ENCODE results near the gene PHACTR1.

PHACTR1 gene

GRCh38 chr6:12892151-12892550 is 175.6 kb downstream of the PHACTR1 start:
- in situ Hi-C loops (cut with HindIII; ENCODE audit: low sequenced_read_pairs): no loop called here

DNA sequence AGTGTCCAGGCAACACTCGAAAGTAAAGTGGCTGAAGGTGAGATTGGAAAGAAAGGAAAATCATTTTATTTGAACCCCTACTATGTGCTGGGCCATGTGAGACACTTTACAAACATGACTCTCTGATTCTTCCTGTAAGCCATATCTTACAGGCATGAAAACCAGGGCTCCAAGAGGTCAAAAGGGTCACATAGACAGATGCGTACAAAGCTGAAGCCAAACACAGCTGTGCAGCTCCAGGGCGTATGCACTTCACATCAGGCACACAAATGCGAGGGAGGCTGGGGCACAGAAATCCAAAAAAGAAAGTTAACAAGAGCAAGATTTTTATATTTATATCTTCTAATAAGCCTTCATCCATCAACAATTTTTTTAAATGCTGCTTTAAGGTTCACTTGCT is 176.5 kb downstream of the PHACTR1 start:
- in situ Hi-C loops (cut with HindIII; ENCODE audit: low sequenced_read_pairs): no loop called here

- in situ Hi-C loops (cut with HindIII; ENCODE audit: low sequenced_read_pairs): no loop called here
These were observed 179.2 kb downstream of the PHACTR1 start for GRCh38 chr6:12895721-12896120.

DNA sequence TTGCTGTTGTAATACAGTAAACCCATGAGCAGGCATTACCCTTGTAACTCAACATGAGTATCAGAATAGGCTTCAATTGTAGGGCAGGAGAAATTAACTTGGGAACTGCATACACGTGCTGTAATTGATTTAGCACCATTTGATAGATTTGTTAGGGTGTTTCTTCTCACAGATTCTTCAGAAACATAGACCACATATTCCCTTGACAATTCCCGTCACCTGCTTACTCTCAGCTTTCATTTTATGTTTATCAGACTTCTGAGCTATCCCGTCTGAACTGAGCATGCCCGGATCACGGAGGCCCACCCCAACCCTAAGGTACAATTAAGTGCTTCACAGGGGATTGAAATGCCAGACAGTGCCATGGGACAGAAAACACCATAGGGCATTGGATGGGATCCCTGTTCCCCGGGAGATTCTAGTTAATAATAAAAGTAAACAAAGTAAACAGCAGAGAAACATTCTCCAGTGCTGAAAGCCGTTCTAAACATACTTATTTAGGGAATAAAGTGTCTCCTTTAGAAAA is 179.7 kb downstream of the PHACTR1 start:
- in situ Hi-C loops (cut with HindIII; ENCODE audit: low sequenced_read_pairs): no loop called here

DNA sequence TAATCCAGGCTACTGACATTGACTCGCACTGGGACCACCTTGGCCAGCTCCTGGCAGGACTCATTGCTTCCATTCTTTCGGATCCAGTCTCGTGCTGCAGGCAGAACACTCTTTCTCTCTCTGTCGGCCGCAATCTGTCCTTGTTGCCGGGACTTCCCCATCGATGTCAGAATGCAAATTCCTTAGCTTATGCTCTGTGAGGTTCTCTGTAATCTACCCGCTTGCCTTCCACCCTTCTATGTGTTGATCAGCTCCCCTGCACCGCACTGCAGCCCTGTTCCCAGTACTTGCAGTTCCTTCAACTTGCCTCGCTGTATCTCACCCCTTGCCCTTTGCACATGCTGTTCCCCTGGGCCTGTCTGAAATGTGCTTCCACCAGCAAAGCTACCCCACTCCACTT is 182.0 kb downstream of the PHACTR1 start:
- in situ Hi-C loops (cut with HindIII; ENCODE audit: low sequenced_read_pairs): no loop called here

- in situ Hi-C loops (cut with HindIII; ENCODE audit: low sequenced_read_pairs): no loop called here
These were observed 182.7 kb downstream of the PHACTR1 start for GRCh38 chr6:12899046-12899833.

DNA sequence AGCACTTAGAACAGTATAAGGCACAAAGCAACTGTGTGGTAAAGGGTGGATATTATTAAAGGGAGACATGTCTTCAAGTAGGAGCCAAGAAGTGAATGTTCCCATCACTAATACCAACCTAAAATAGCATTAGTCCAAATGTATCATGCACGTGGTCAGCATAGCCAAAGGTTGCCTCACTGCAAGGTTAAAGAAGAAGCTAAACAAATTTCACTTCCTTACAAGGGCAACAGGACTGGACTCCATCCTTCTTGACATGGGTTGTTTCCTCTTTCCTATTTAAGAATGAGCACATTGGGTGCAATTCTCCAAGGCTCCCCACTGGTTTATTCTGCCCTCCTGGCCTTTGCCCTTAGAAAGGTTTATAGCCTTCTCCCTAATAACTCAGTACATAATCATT is 186.7 kb downstream of the PHACTR1 start:
- in situ Hi-C loops (cut with HindIII; ENCODE audit: low sequenced_read_pairs): no loop called here

GRCh38 chr6:12909833-12910232 is 193.3 kb downstream of the PHACTR1 start:
- in situ Hi-C loops (cut with HindIII; ENCODE audit: low sequenced_read_pairs): no loop called here

DNA sequence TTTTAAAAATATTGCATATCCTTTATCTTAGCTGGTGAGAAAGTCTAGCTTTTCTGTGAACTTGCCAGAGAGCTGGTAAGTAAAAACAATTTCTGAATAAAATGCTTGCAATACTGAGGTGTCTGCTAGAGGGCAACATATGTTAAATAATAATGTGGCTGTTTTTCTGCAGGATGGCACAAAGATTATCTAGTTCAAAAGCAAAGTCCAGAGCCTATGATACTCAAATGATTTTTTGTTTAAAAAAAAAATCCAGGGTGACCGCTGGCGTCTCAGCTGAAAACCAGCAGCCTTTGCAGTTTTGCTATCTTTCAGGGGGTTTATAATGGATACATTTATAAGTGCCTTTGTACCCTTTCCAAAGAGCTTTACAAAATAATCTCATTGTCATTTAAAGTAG is 194.9 kb downstream of the PHACTR1 start:
- in situ Hi-C loops (cut with HindIII; ENCODE audit: low sequenced_read_pairs): no loop called here

GRCh38 chr6:12913201-12913600 is 196.6 kb downstream of the PHACTR1 start:
- in situ Hi-C loops (cut with HindIII; ENCODE audit: low sequenced_read_pairs): no loop called here

DNA sequence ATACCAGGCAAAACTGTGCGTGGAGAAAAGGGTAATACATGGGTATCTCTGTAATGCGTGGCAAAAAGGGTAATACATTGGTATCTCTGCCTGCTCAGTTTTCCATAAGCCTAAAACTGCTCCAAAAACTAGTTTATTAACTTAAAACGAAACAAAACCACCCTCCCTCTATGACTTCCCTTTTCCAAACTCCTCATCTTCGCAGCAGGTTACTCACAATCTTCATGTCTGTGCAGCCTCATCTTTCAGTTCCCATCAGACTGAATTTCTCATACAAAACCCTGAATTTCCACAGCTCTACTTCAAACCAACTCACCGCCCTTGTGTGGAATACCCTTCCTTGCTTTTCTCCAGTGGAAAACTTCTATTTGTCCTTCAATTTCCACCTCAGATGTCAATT is 199.4 kb downstream of the PHACTR1 start:
- in situ Hi-C loops (cut with HindIII; ENCODE audit: low sequenced_read_pairs): no loop called here

DNA sequence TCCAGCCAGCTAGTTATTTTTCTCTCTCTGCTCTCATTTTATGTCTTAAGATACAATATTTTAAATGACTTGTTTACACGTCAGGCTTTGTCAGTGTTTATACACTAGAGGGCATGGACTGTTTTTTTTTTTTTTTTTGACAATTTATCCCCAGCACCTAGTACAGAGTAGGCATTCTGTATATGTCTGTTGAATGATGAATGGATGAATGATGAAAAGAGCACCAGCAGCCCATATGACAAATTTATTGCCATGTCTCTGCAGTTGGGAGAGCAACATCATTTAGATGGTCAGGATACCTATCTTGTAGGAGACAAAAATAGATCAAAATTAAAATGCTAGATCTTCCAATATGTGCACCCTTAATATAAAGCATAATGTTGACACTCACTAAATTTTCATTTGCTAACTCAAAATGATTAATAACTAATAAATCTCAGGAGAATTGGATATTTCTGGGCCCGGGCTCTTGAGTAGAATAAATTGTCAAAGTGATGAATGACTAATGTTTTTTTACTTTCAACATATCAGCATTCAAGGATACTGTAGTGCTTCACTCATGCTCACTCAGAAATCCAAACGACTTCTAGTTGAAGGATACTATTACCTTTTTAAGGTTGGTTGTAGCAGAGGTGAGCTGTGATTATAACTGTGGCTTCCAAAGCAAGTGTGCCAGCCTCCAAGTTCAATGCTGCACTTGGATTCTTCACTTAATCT is 200.0 kb downstream of the PHACTR1 start:
- in situ Hi-C loops (cut with HindIII; ENCODE audit: low sequenced_read_pairs): no loop called here

DNA sequence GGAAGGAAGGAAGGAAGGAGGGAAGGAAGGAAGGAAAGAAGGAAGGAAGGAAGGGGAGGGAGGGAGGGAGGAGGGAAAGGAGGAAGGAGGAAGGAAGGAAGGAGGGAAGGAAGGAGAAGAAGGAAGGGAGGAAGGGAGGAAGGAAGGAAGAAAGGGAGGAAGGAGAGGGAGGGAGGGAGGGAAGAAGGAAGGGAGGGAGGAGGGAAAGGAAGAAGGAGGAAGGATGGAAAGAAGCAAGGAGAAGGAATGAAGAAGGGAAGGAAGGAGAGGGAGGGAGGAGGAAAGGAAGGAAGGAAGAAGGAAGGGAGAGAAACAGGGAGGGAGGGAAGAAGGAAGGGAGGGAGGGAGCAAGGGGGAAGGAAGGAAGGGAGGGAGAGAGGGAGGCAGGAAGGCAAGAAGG is 204.9 kb downstream of the PHACTR1 start:
- in situ Hi-C loops (cut with HindIII; ENCODE audit: low sequenced_read_pairs): no loop called here

GRCh38 chr6:12923644-12924235 is 207.2 kb downstream of the PHACTR1 start:
- in situ Hi-C loops (cut with HindIII; ENCODE audit: low sequenced_read_pairs): no loop called here

DNA sequence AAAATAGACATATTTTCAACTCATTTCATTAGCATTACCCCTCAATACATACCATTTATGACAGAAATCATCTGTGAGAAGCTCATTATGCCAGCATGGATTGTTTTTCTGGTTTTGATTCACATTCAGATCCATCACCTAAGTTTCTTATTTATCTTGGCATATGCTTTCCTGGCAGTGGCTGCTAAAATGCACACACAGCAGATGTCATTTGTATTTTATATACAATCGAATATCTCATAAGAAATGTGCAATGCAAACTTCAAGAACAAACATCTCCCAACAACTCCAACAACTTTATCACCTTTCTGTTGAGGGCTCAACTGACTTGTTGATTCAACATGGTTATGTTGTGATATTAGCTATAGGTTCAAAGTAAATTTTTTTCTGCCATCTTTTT is 208.3 kb downstream of the PHACTR1 start:
- in situ Hi-C loops (cut with HindIII; ENCODE audit: low sequenced_read_pairs): no loop called here

DNA sequence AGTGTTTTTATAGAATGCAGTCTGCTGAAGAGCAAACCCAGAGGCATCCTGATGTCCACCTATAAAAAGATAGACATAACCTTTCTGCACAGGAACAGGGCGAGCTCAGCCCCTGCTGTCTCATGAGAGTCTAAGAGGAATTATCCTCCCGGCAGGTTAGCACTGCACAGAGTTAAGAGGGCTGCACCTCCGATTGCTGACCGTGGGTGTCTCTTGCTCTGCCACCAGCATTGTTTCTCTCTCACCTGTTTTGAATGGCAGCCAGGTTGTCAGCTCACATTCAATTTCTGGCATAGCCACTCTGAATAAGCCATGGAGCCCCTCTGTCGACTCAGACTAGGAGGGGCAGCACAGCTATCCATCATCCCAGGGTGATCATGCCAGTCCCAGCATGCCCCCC is 211.2 kb downstream of the PHACTR1 start:
- in situ Hi-C loops (cut with HindIII; ENCODE audit: low sequenced_read_pairs): no loop called here

DNA sequence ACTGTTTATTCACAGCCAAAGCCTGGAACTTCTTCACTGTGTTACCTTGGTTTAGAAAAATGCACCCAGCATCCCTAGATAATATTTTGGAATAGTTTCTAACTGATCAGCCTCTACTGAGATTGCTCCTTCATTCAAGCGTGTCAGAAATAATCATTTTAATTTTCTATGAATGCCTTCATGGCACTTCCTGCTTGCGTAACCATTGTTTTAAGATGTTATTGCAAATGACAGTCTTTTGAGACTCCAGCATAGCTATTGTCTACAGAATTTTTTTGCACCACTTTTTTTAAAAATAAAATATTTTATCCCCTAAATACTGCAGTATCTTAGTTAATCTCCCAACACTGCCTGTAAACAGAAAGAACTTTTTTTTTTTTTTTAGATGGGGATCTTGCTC is 213.1 kb downstream of the PHACTR1 start:
- in situ Hi-C loops (cut with HindIII; ENCODE audit: low sequenced_read_pairs): no loop called here

GRCh38 chr6:12931639-12932038 is 215.1 kb downstream of the PHACTR1 start:
- in situ Hi-C loops (cut with HindIII; ENCODE audit: low sequenced_read_pairs): no loop called here

- in situ Hi-C loops (cut with HindIII; ENCODE audit: low sequenced_read_pairs): no loop called here
These were observed 219.1 kb downstream of the PHACTR1 start for GRCh38 chr6:12935637-12936036.

DNA sequence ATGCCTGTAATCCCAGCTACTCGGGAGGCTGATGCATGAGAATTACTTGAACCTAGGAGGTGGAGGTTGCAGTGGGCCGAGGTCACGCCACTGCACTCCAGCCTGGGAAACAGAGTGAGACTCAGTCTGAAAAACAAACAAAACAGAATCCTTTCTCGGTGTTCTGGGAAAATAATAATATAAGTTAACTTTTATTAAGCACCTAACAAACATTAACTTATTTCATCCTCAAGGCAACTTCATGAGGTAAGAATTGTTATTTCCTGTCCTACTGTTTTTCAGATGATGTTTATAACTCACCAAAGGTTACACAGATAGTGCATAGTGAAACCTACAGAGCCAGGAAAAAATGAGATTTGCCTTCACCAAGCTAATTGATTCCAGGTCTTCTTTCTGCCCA is 221.4 kb downstream of the PHACTR1 start:
- in situ Hi-C loops (cut with HindIII; ENCODE audit: low sequenced_read_pairs): no loop called here

DNA sequence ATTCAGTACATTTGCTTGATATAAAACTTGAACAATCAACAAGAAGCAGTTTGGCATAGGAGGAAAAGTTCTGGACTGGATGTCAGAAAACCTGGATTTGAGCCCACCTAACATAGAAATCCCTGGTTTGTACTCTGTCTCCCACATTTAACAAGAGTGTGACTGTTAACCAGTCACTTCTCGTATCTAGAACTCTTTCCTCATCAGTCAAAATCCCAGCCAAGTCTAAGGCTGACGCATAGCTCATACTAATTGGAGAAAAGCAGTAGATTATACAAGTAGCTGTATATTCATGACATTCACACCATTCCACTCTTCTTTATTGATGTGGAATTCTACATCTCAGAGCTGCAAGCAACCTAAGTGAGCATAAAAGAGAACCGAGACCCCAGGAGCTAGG is 222.7 kb downstream of the PHACTR1 start:
- in situ Hi-C loops (cut with HindIII; ENCODE audit: low sequenced_read_pairs): no loop called here

DNA sequence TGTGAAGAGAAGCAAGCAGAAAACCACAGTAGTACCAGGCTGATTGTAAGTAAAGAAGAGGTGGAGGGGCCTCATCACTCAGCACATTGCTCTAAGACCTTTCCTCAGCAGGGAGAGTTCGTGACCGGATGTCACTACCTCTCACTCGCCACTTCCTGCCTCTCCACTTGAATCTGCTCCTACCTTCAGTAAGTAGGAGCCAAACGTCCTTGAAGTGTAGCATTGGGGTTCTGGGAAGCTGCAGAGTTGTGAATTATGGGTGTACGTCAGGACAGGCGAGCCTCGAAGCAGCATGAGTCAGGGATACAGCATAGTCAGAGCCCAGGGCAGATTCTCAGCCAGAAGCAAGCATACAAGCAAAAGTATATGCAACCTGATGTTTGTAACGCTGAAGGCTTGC is 224.9 kb downstream of the PHACTR1 start:
- in situ Hi-C loops (cut with HindIII; ENCODE audit: low sequenced_read_pairs): no loop called here

All from DLD1 (cell line).